Activated CD4-positive, alpha-beta T cell treated with anti-CD3 and anti-CD28 coated beads, Interleukin-10, Interleukin-2, amounts not matched to agents 100 ng/mL and 50 ng/mL, durations not matched to agents 16 hours and 8 hours (primary cell): ENCODE data around the gene SCFD2.

ENCODE experiments used
- DNase-seq: peaks from one replicate; pipeline ENCODE4 v3.0.0-alpha.2; 2020

The SCFD2 gene

DNA sequence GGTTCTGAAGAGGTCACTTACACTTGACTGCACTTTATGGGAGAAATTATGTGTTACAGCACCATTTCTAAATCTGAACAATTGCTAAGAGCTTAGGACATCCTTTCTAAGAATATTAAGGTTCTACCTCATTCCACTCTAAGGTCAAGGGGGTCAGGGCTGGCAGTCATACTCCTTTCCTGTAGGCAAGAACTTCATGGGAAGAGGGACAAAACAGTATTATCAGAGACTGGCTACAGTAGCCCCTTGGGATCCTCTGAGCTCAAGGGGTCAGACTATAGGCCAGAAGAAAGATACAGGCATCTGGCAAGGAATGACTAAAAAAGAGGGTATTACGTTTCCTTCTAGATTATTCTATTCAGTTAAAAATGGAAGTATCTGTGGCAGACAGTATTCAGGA is 388.6 kb downstream of the SCFD2 start:
- DNase-seq: no peak

DNA sequence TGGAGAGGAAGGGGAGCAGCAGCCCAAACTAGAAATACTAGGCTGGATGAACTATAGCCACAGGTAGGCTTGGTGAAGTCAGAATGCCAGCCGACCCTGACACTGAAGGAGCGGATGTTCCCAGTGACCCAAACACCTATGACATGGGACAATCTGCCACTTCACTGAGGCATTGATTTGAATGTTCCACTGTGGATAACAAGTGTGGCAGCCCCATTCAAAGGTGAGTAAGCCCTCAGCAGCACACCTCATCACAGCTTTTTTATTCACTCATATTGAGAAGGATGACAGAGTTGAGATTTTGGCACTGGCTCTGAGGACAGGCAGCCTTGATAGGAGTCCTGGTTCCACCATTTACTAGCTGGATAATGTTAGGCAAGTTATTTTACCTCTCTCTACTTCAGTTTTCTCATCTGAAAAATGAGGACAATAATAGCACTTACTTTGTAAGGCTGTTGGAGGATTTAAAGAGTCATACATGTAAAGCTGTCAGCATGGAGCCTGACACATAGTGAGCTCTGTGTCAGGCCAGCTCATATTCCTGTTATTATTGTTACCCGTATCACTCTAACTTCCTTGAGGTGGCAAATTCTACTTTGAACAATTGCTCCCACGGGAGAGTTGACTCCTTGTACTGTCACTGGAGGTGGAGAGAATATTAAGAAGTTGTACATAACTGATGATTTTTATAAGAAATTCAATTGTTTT is 389.2 kb downstream of the SCFD2 start:
- peak; percentile 30 for DNase-seq

DNA sequence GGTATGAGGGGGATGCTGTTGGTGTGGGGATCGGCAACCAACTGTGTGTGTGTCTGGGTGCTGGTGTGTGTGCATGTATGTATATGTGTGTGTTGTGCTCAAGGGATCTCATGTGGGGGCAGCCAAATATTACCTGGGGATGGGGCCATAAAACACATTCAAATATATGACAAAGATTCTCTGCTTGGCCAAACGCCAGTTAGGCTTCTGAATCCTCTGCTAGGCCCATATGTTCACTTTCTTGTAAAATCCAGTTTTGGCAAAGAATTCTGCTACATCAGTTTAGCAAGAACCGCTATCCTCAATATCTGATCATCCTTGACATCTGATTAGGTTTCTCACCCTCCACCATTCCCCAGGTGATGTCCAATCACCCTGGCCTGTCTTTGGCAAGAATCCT is 397.2 kb downstream of the SCFD2 start:
- DNase-seq: no peak

DNA sequence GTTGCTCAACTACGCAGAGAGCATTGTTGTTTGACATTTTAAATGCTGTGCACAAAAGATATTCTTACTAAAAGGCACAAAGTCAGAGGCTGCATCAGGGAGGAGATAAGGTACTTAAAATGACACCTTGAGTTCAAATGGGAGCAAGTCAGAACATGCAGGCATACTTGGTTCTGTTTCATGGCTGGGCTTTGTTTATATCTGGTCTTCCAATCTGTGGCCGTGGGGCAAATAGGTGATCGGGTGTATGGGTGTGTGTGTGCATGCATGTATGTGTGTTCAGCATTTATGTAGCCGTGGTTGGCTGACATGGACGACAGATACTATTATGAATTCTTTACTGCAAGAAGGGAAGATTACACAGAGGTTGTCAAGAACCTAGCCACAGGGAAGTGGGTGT is 397.6 kb downstream of the SCFD2 start:
- DNase-seq: no peak

DNA sequence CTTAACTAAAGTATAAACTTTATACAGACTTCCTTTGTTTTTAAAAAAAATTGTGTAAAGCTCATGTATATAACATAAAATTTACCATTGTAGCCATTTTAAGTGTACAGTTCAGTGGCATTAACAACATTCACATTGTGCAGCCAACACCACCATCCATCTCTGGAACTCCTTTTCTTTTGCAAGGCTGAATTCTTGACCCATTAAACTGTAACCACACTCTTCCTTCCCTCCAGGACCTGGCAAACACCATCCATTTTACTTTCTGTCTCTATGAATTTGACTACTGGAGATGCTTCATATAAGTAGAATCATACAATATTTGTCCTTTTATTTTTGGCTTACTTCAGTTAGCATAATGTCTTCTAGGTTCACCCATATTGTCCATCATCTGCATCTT is 399.1 kb downstream of the SCFD2 start:
- no peak for DNase-seq

DNA sequence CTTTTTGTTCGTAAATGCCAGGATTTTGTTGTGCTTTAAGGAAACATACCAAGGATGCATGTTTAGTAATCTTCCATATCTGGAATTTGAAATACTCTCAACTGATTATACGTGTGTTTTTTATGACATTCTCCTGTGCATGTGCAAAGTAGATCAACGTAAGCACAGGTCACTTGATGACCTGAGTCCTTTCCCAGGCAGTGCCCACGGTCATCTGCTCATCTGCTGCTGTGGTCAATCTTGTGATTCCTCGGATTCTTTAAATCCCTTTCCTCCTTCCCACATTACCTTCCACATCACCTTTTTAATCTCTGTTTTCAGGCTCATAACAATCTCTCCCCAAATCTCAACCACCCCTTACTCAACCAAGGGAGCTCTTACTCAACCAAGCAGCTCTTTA is 399.7 kb downstream of the SCFD2 start:
- DNase-seq: no peak

DNA sequence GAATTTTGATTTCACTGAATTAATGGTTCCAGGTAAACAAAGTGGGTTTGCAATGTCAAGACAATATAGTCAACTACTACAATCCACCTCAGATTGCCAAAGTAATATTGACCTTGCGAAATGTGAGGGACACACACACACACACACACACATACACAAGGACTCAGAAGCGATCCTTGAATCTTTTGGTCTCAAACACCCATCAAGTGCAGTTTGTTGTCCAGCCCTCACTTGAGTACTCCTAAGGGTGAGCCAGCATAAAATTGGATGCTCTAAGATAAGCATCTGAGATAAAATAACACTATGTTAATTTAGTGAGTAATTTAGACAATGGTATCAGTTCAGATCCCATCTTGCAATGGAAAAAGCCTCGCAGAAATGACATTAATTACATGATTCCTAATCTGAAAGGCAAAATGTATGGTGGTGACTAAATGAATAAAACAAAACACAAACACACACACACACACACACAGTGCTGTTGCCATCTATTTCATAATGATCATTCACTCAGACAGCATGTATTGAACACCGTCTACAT is 401.2 kb downstream of the SCFD2 start:
- no peak for DNase-seq

DNA sequence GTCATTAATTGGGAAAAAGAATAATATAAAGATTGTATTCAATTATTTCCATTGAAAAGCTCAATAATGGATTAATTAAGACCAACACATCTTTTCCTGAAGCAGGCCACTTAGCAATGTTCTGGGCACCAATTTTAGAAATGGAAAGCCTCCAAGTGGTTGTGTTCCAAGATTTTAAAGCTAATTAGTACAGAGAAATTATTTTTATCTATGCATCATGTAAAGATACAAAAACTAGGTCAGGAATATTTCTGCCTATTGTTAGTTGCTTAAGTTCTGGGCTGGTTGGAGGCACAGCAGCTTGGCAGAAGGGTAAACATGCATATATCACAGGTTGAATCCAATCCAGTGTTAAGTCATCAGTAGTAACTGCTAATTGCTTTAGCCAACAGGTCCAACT is 401.9 kb downstream of the SCFD2 start:
- DNase-seq: no peak

DNA sequence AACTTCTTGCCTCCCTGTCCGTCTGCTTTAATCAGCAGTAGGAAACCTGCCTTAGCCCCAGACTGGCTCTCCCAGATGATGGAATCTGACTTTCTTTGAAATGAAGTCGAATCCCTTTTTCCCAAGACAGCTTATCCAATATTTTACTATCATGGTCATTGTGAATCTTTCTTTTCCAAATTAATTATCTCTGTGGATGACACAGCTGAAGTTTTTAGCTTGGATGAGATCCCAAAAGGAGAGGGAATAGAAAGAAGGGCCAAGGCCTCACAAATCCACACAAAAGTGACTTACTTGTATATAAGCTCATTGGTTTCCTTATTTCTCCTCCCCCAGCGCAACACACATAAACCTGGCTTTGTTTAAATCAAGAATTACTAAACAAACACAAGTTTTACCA is 403.1 kb downstream of the SCFD2 start:
- no peak for DNase-seq

DNA sequence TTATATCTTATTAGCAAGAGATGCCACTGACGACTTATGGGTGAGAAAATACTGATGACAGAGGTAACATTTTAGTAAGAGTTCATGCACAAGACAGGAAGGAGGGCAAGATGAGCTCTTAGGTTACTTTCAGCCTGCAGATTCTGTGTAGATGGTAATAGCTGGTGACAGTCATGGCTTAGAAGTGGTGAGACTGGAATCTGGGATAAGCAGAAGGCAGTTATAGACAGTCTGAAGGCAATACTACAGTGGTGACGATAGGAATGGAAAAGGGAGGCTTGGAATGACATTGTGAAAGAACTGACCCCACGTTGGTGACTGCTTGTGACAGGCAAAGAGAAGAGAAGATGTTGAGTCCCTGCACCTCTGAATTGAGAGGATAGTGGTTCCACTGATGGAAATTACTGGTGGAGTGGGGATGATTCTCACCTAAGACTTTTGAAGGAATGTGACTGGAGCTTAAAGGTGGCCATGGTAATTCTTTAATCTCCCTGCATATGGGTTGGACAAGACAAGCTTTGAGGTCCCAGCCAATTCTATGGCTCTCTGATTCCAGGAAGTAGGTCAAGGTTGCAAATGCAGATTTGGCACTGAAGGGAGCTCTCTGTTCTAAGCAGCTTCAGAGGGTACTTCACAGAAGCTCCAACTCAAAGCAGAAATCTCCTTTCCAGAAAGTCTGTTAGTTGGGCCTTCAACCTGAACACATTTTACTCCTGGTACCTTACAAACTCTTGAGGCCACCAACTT is 404.0 kb downstream of the SCFD2 start:
- DNase-seq: no peak

DNA sequence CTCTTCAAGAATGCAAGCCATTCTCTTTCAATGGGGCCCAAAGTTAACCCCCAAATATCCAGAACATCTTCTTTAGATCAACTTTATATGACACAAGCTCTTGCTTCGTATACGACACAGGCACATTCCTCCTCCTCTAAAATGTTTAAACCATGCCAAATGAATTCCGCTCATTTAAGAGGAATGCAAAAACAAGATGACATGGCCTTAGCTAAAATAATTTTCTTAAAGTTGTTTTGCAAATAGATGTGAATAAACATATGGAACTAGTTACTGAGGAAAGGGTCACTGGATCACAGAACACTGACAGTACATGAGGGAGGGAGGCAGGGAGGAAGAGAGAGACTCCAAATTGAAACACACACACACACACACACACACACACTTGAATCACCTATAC is 406.3 kb downstream of the SCFD2 start:
- no peak for DNase-seq

DNA sequence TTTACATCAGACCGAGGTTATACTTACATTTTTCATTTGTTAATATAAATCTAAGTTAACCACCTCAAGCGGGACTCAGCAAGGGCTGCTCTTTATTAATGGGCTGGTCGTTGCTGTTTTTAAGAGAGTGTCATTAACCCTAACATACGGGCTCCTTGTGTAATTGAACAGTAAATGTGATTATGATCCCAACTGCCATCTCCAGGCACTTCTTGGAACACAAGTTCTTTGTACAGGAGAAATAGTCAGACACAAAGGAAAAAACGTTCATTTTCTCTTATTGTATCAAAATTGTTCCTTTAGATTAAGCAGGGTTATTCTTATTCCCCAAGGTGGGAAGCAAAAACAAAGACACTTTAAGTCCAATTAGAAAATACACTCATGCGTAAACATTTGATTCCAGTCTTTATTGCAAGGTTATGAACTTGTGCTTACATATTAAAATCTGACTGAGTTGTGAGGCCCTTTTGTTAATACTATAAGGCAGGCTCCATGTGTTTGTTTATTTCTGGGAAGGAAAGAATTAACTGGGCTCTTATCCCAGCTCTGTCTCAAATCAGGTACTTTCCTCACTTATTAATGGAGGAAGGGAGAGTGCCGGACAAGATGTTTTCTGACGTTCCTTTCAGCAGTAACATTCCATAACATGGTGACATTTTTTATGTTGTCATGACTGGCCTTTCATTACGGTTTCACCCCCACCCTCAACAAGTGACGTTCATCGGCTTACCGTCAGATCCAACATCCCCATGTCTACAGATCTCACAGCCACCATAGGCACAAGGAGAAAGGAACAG is 407.8 kb downstream of the SCFD2 start:
- DNase-seq: no peak

DNA sequence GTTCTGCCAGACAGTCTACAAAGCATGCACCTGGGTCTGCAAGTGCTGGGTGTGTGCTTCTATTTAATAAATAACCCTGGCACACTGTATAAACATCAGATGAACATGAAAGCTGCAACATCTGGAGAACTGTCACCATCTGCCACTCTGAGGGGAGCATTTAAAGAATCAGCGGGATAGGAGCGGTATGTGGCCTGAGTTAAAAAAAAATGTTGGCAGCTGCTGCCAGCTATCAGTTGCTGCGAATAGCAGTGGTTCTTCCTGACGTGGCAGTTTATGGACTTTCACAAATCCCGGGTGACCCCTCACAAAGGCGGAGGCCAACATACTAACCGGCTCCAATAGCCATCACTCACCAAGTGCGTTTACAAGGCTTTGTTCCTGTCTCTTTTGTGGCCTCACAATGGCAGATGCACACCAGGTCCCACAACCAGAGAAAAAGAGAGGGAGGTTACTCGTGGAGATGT is 408.6 kb downstream of the SCFD2 start:
- no peak for DNase-seq

DNA sequence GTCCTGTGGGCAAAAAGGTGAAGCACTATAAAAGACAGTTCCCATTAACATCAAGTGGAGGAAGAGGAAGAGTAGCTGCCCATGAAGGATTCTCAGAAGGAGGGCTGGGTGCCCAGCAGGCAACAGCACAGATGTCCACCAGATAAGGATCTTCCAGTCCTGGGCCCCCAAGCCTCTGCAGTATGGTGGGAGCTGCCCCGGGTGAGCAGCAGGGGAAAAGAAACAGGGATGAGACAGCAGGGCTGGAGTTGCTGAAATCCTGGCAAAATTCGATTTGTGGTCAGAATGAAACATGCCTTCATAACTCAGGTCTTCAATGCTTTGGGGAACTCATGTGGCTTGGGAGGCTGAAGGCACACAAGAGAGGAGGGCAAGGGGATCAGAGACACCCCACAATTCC is 409.2 kb downstream of the SCFD2 start:
- no peak for DNase-seq

DNA sequence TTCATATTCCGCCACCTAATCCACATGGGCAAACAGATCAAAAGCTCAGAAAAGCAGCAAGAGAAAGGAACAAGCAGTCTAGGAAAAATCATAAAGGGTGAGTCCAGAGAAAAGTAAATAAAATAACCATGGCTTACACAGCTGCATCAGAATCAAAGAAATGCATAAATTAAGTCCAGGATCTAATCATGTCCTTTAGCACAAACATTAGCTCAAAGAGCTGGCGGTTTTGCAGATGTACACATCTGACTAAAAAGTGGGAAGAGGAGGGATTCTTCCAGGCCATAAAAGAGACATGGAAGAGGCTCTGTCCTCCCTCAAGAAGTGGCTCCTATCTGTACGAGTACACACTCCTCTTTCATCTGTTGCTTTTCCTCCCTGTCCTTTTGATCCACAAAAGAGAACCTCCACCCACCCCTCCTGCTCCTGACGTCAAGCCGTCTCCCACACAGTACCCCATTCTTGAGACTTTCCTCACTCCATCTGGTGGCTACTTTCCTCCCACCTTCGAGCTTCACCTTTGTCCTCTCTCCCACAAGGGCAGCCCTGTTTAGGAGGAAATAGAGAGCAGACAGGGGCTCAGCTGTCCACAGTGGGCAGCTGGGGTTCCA is 411.2 kb downstream of the SCFD2 start:
- DNase-seq: no peak

DNA sequence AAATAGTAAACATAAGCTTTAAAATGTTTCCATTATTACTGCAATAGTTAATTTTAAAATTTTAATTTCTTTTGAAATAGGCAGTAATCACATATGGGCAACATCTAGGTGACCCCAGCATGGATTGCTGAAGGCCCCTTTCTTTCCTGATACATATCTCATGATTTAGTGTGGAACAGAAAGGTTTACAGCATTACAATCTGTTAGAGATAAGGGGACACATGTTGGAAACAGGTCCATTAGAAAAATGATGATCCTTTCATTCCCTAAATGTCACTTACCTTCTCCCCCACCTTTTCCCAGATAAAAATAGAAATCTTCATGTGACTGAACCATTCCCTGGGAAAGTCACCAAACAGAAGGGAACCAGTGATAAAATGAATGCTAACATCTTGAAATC is 413.3 kb downstream of the SCFD2 start:
- no peak for DNase-seq

DNA sequence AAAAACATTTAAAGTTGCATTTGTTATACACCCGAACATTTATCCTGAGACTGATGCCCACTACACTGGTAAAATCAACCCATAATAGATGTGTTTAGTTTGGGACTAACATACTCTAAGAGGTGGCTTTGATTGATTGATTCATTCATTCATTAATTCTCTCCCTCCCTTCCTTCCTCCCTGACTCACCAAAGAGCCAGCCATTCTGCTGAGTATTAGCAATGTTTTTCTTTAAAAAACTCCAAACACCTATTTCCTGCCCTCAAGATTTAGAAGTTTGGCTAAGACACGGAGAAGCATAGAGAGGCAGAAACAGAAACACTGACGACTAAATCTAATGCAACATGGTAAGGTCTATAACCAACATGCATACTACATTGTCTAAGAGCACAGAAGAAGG is 414.8 kb downstream of the SCFD2 start:
- DNase-seq: no peak

DNA sequence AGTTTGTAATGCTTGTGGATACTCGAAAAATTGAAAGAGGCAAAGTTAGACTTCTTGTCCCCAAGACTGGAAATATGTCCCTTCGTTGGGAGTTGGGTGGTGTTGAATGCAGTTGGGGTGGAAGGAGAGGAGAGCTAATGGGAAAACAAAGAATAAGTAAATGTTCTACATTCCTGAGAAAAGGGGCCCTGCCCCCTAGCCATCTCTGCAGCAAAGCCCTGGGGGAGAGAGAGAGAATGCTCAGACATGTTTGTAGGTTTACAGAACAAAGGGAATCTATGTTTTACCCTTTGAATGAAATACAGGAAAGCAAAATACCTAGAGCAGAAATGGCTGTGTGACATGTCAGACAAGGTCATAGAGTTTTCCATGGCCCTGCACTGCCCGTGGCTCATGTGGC is 415.6 kb downstream of the SCFD2 start:
- no peak for DNase-seq

DNA sequence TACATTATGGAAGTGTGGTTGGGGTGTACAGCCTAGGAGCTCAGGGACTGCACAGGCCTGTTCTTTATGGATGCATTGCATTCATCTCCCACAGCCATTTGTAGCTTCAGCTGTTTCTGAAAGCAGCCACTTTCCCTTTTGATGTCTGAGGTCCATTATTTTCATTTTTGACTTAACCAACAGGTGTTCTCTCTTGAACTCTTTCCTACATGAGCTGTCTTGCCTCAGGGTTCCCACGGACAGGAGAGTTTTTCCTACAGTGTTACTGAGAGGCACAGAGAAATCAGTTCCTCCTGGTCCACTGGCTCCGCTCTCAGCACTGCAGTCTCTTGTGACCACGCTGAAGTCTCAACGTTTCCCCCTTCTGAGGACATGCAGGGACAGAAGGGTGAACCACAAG is 416.5 kb downstream of the SCFD2 start:
- no peak for DNase-seq

DNA sequence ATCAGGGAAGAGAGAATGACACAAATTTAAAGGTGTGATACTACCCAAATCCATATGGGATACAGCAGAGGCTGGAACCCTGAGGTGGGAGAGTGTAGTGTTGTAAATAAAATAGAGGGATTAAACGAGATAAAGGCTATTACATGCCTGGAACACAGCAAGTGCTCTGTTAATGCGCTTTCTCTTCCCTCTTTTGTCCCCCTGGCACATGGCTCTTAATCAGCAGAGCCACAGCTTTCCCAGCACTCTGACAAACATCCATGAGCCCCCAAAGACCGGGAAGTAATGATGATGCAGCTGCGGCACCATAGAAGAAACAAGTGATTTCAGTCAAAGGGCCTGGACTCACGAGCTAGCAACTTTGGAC is 417.8 kb downstream of the SCFD2 start:
- no peak for DNase-seq

DNA sequence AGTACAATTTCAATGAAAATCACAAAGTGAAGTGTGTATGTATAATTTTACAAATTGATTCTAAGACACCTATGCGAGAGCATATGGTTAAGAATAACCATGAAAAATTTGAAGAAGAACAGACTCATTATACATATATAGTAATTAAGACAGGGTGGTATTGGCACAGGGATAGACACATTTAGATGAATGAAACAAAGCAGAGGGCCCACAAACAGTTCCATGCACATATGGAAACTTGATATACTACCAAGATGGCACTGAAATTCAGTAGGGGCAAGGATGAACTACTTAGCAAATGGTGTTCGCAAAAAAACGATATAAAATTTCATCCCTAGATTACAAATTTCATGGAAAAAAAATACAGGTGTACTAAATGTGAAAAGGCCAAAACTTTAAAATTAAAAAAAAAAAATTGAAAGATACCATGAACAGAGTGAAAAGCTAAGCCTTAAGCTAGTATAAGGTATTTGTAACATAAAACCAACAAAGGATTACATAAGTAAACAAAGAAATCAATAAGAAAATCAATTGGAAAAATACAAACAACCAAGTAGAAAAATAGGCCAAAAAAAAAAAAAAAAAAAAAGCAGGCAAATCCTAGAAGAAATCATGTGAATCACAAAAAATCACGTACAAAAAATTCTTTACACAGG is 418.3 kb downstream of the SCFD2 start:
- no peak for DNase-seq

DNA sequence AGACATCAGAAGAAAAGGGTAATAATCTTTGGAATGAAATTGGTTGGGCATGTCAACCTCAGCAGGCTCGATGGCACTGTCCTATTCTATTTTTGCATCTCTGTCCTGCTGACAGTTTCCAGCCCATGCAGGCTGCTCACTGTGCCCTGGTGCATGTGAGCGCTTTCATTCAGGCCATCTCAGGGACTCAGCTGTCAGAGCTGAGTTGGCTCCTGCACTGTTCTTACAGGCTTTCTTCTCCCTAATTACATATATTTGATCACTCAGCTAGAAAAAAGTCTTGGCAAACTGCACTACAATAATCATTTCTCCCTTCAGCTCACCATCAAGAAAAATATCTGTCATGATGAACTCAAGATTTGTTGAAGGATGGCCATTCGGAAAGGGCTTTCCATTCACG is 419.0 kb downstream of the SCFD2 start:
- no peak for DNase-seq

DNA sequence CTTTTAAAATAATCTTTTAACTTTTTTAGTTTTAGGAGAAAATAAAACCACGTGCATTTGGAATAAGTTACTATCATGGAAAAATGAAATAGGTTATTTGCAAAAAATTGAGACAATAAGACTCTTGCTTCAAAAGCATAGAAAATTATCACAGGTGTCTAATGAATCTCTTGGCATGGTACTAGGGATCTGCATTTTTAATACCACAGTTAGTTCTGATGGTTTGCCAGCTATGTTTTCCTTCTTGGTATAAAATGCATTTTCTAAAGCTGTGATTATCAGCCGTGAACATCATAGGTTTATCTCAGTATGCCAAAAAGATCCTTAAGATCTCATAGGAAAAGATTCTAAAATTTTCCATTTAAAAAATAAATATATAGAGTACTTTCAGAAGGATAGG is 419.9 kb downstream of the SCFD2 start:
- no peak for DNase-seq
